GM19467 (cell line): ENCODE data around the gene FXYD5.
"Not testable (repeated sequence)": the region's sequence is repeated elsewhere in the genome, so short reads cannot be mapped to it uniquely, and the experiment has no call there.

ENCODE experiments used
- ATAC-seq: cut with Tn5 transposase; IDR thresholded peaks from one replicate; pipeline ENCODE4 v1.9.1; 2021; ENCODE audit warnings: mild to moderate bottlenecking, moderate library complexity; ENCODE audit not compliant: unreplicated experiment

Gene FXYD5

DNA sequence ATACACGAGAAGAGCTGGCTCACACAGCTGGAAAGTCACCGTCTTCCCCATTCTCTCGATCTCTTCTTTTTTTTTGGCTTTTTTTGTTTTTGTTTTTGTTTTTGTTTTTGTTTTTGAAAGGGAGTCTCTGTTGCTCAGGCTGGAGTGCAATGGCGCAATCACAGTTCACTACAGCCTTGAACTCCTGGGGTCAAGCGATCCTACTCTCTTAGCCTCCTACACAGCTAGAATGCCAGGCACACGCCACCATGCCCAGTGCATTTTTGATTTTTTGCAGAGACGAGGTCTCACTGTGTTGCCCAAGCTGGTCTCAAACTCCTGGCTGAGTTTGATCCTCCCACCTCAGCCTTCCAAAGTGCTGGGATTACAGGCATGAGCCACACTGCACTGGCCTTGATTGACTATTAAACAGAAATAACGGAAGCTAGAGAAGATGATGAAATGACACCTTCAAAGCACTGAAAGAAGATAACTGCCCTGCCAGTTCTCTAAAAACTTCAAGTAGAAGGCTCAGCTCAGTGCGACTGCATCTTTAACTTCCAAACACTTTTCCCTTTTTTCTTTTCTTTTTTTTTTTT, 34.9 kb upstream of the FXYD5 start:
- no peak for ATAC-seq

DNA sequence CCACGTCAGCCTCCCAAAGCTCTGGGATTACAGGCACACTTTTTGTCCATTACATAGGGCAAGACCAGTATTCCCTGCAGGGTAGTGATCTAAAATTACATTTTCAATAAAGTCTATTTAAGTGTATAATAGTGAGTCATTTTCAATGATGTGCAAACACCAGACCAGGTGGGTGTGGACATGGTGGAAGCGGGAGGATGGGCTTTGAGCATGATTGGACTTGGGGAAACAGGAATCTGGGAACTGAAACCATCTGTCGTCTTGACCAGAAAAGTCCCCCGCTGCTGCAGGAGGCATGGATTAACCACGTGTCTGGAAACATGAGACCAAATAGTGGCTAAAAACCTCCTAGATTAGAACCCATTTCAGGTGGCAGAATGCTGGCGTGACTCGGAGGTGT, 34.0 kb upstream of the FXYD5 start:
- ATAC-seq: no peak

- ATAC-seq: no peak
Observed at GRCh38 chr19:35120898-35121297, 33.6 kb upstream of the FXYD5 start.

- no peak for ATAC-seq
Observed at GRCh38 chr19:35122687-35123551, 31.6 kb upstream of the FXYD5 start.

- no peak for ATAC-seq
Observed at GRCh38 chr19:35123573-35123972, 31.0 kb upstream of the FXYD5 start.

DNA sequence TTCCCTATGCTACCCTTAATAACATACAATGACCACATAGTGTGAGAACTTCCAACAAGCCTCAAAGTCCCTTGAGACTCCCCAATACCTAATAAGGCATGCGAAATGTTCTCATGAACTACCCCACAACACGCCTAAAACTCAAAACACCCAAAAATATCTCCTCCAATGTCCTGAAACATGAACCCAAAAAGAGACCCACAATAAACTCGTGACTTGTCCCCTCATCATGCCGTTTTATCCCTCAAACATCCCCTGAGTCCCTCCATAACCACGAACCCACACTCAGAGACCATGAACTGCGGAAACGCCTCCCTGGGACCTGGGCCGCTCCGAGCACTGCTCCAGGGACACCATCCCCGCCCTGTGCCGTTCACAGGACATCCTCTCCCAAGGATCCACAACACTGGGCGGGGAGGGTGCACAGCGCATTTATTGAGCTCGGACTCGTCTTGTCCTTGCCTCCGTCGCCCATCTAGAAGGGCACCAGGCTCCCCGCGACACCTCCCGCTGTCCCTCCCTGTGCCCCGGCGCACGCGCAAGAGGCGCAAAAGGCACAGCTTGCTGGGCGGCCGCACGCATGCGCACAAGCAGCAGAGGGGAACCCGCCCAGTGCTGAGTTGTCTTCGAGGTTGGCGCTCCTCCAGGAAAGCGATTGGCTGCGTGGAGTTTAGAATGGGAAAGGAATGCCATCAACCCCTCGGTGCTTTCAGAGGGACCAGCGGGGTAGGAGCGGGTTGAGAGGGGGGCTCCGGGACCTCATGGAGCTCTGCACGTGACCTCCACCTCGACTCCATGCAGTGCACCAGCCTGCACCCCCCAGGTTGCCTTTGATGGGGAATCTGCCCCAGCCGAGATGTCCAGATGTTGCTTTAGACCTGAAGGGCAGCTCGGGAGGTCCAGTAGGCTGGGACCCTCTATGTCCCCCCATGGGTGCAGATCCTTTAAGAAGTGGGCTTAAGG, 30.2 kb upstream of the FXYD5 start:
- no peak for ATAC-seq

DNA sequence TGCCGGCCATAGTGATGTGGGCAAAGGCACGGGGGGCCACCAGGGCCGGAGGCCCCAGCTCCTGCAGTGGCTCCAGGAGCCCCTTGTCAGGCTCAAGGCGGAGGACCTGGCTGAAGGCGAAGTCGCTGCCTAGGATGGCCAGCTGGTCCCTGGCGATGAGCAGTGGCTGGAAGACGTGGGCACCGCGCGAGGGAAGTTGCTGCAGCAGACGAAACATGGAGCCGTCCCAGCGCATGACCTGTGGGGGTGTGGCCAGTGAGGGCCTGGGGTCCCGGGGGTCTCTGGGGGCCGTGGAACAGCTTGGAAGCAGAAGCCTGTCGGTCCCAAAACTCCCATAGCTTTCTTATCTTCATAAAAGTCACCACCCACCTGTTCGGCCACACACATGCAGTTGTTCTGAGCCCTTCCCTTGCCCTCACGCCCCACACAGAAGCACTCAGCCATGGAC, 29.2 kb upstream of the FXYD5 start:
- ATAC-seq: no peak

- no peak for ATAC-seq
Observed at GRCh38 chr19:35125749-35126623, 28.5 kb upstream of the FXYD5 start.

DNA sequence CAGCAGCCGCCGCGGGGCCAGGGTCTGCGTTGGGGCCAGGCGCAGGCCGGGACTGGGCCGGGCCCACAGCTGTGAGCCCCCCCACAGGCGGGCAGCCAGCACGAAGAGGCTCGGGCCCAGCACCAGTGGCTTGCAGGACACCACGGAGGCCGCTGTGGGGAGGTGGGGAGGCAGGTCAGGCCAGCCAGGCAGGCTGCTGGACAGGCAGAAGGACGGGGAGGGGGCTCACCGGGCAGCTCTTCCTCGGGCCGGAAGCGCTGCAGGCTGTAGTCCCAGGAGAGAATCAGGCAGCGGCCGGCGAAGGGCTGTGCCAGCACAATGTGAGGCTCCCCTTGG, 27.9 kb upstream of the FXYD5 start:
- no peak for ATAC-seq

GRCh38 chr19:35127871-35128270, 26.7 kb upstream of the FXYD5 start:
- ATAC-seq: no peak

GRCh38 chr19:35128398-35129057, 26.0 kb upstream of the FXYD5 start:
- no peak for ATAC-seq

- ATAC-seq: not testable (repeated sequence)
Observed at GRCh38 chr19:35129724-35130274, 24.7 kb upstream of the FXYD5 start.

GRCh38 chr19:35130761-35131720, 23.5 kb upstream of the FXYD5 start:
- ATAC-seq: no peak

GRCh38 chr19:35132254-35132653, 22.3 kb upstream of the FXYD5 start:
- ATAC-seq: no peak

GRCh38 chr19:35133826-35134225, 20.7 kb upstream of the FXYD5 start:
- no peak for ATAC-seq

GRCh38 chr19:35134601-35135242, 19.8 kb upstream of the FXYD5 start, which contains the start of gene LGI4:
Gene LGI4, minus strand, starts transcription at chr19:35135059. Its CDS starts 379 bp downstream, at chr19:35134680.
- ATAC-seq: no peak

DNA sequence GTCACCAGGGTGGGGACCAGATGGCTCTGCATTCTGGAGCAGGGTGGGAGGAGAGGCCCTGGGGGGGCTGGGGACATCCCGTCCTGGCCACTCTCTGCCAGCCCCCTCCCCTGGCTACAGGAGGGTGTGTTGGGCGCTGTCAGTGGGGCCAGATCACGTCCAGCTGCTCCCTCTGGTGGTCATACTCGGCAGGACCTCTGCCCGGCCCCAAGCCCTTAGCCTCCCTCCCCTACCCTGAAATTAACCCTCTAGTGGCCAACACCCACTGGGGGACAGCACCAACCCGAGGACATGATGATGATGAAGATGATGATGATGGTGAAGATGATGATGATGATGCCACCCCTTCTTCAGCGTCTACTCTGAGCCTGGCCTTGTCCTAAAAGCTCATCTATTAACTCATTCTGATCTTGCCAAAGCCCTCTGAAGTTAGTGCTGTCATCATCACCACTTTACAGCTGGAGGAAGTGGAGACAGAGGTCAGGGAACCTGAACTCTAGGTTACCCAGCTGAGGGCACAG, 19.1 kb upstream of the FXYD5 start:
- ATAC-seq: no peak

- no peak for ATAC-seq
Observed at GRCh38 chr19:35136231-35136630, 18.3 kb upstream of the FXYD5 start.
